ENCODE results near the gene IRX5.

IRX5 gene

DNA sequence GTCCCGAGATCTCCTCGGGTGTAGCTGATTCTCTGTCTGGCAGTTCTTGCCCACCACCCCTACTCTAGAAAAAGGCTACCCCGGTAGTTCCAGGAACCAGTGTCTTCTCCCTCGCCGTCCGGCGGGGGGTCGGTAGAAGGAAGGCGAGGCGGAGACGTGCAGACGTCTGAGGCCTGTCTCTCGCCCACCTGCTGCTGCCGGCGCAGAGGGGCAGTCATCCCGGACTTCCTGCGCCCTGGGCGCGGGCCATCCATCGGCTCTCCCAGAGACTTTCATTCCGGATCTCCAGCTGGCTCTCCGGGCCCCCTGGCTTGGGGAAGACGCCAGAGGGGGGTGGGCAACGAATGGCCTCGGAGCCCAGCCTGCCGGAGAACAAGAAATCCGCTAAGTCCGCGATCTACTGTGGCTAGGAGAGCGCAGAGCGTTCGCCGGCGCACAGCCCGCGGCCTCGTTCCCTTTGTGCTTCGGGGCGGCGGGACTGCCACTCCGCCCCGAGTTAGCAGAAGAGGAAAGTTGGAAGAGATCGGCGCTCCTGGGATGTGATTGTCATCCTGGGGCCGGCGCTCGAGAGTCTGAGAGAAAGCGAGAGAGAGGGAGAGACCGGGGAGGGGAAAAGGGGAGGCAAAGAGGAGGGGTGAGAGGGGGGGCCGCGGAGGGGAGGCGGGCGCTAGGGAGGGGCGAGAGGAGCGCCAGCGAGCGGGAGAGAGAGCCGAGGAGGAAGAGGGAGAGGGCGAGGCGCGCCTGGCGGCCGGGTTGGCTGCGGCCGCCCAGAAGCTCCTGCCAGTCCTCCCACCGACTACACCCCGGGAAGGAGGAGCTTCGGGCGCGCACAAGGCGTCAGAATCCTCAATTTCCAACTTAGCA is at the start of gene IRX5:
TSS of gene IRX5 (plus strand) at position 861 of the 864 bp plus-strand sequence. CDS start 334 bp downstream, outside the sequence.
- DNase-seq: peak; percentile 42

DNA sequence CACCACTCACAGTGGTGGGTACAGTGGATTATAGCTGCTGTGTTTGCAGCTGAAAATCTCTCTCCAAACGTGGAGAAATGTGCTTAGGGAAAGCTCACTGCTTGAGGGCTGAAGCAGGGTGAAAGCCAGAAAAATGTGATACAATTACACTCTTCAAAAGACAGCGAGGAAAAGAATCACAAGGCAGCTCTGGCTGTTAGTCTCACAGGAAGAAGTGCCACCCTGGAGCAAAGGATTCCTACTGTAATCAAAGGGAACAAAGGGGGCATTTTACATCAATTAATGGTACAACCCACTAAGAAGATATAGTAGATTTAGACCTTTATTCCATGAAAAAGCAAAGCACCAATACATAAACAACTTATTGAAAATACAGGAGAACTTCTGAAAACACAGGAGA is 48.1 kb upstream of the IRX5 start:
- no peak for DNase-seq

- no peak for DNase-seq
Observed at GRCh38 chr16:54883358-54883757, 47.3 kb upstream of the IRX5 start.

GRCh38 chr16:54886078-54886477 is 44.6 kb upstream of the IRX5 start:
- DNase-seq: no peak

- no peak for DNase-seq
Observed at GRCh38 chr16:54890381-54890780, 40.3 kb upstream of the IRX5 start.

DNA sequence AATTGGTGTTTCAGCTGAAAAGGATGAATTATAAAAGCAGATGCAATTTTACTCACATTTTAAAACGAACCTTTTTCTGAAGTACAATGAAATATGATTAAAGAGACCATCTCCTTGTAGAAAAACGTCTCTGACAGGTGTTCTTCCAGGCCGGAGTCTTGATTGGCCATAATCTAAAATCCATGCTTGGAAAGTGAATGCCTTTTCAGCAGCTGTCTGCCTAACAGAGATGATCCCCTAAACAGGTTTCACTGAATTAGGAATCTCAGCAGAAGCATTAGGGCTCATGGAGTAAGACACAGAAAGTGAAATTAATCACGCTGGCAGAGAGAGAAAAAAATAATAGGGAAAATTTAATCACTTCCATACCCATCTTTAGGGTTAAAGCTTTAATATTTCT is 39.3 kb upstream of the IRX5 start:
- DNase-seq: no peak

- no peak for DNase-seq
Observed at GRCh38 chr16:54892981-54893380, 37.7 kb upstream of the IRX5 start.

- DNase-seq: no peak
Observed at GRCh38 chr16:54897930-54898329, 32.7 kb upstream of the IRX5 start.

DNA sequence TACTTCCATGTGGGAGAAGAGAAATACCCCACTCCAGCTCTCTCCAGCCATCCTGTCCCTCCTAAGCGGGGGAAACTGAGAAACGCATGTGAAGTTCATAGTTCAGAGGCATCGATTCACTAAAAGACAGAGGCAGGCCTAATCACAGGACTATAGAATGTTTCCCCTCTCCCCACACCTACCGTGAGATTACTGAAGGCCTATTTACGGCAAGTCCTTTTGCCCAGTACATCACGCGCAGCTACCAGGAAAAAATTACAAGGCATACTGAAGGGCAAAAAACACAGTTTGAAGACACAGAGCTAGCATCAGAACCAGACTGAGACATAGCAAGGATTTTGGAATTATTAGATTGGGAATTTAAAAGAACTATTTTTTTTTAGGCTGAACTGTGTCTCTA is 29.1 kb upstream of the IRX5 start:
- DNase-seq: no peak

GRCh38 chr16:54903047-54903446 is 27.6 kb upstream of the IRX5 start:
- no peak for DNase-seq

DNA sequence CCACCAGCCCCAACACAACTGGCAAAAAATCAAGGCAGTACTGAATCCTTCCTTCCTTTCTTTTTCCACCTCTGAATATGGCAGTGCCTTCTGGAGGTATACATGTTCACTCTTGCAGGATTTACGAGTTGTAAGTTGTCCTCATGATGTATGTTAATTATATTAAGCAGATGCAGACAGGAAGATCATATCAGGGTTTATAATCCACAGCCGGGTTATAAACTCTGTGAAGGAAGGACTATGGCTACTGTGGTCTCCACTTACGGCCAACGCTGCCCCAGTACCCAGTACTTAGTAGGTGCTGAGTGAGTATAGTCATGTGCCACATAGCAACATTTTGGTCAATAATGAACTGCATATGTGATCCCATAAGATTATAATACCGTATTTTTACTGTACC is 19.6 kb upstream of the IRX5 start:
- DNase-seq: no peak

GRCh38 chr16:54912720-54913119 is 17.9 kb upstream of the IRX5 start:
- DNase-seq: no peak

- DNase-seq: no peak
Observed at GRCh38 chr16:54921206-54921824, 9.3 kb upstream of the IRX5 start.

- no peak for DNase-seq
Observed at GRCh38 chr16:54923055-54923473, 7.6 kb upstream of the IRX5 start.

DNA sequence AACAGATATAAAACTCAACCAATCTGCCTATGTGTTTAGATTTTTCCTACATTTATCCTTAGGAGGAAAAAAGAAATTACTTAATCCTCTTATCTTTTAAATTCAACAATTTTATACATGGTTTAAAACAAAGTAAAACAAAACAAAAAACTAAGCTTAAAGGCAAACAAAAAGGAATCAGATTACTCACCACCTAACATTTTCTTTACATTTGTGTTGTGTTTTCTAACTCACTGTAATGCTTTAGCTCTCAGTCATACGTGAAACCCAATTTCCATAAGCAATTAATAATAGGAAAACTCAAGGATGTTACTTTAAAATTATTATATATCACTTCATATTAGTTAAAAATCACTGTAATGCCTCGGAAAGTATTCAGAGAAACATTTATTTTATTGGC is 6.7 kb upstream of the IRX5 start:
- DNase-seq: no peak

- DNase-seq: no peak
Observed at GRCh38 chr16:54926166-54926838, 4.4 kb upstream of the IRX5 start.

DNA sequence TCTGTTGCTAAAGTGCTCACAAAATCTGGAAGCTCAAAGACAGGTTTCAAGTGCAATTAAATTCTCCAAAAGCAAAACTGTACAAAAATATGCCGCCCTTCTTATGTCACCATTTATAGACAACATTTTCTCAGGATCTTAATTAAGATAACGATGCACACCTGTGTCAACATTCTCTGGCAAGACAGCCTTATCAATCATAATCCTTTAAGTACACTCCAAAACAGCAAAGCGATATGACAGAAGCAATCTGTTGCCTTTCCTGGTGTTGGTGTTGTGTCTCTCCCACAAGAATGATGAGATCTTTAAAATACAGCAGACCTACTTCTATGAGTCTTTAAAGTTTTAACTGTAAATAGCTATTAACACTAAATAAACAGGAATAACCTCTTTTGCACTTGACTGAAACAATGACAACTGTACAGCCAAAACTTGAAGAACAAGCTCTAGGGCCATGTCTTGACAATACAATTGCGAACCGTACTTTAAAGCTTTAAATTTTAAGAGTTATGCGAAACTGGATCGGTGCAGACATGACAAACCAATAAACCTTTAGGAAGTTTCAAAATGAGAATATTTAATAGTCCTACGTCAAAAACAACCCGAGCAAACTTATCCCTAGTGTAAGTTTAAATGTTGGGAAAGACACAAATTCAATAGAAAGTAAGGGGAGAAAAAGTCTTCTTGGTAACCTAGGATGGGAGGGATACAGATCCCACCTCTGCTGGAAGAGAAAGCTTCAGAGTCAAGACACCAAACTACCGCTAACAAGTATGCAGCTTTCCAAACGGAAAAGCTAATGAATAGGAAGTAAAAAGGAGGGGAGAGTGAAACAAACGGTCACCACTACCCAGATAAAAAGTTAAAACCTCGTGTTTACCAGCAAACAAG is 3.3 kb upstream of the IRX5 start:
- no peak for DNase-seq

GRCh38 chr16:54928016-54928356 is 2.7 kb upstream of the IRX5 start:
- DNase-seq: no peak

DNA sequence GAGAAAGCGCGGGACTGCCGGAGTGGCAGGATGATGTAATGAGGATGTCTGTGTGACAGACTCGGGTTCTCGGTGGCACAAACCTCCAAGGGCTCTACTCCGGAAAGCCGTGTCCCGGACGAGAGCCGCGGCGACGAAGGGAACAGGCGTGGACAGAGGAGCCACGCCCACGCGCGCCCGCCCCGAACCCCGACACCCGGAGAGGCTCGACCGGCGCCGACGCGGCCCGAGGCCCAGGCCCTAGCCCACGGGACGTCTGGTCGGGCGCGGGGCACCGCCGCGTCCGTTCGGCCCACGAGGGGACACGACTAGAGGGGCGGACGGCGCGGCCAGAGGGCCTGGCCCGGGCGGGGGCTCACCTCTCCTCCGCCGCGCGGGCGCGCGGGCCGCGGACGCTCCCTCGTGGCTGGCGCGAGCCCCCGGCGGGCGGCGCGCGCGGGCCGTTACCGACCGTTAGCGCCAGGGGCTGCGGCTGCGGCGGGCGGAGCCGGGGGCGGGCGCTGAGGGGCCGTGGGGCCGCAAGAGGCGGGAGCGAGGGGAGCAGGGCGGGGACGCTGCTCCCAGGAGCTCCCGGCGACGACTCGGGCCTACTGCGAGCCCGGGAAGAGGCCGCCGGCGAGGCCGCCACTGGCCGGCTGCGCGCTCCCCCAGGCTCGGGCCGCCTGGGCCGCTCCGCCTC is 2.1 kb upstream of the IRX5 start:
- peak; percentile 42 for DNase-seq

DNA sequence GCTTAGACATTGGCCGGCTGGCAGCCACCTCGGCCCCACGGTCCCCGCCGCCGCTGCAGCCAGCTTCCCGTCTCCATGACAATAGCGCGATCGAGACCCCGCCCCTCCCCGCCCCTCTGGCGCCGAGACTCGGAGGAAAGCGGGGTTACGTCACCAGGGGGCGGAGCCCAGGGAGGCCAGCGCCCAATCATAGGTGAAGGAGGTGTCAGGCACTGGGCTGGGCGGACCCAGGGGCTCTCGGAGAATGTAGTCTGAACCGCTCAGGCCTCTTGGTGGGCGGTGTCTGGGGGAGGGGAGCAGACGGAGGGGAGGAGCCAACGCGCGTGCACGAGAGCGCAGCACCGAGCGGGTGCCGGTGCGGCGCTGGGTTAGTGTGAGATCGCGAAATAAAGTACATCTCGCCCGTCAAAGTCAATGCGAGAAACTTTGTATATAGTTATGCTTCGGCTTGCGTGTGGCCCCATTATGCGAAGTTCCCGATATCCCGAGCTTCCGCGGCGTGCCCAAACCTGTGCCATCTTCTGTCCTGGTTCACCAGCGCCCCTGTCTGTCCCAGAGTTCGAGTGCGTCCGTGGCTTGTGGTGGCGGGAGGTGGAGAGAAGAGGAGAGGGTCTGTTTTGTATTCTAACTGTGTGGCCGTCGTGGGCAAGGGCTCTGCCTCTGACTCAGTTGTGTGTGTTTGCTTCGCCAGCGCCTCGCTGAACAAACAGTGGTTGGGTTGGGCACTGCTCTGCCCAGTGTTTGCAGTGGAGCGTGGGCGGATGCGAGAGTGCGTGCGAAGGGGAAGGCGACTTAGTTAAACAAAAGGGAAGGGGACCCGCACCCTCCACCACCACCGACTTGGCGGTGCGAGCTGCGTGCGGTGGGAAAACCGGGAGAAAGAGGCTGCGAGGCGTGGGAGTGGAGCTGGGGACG is 1.3 kb upstream of the IRX5 start:
- peak; percentile 95 for DNase-seq

GRCh38 chr16:54930869-54931119 is 129 bp downstream of the IRX5 start:
- DNase-seq: no peak
